HepG2 (cell line): ENCODE data around the gene LTBR. TPM values are rescaled to one million over a fixed set of nuclear protein-coding genes. Genes with fewer than 3 reads are reported as not detected.

ENCODE experiments used
- BRCA1 ChIP-seq: sonication (generic); formaldehyde crosslinking; IDR thresholded peaks from 2 replicates; pipeline ENCODE4 v1.4.0; 2020; ENCODE audit warnings: missing genetic modification reagents
- FOXJ3 ChIP-seq: sonication (generic); formaldehyde crosslinking; IDR thresholded peaks from 2 replicates; pipeline ENCODE4 v1.4.0; 2020; ENCODE audit warnings: missing genetic modification reagents, mild to moderate bottlenecking, borderline replicate concordance
- GPN1 ChIP-seq: sonication (generic); formaldehyde crosslinking; IDR thresholded peaks from 2 replicates; pipeline ENCODE4 v1.5.1; 2020; ENCODE audit warnings: missing genetic modification reagents, borderline replicate concordance
- KDM3A ChIP-seq: IDR thresholded peaks from 2 replicates; pipeline ENCODE4 v1.6.1; 2018; ENCODE audit warnings: low read depth, missing compliant biosample characterization
- KDM5A ChIP-seq: fragments of 200-600 bp; sonication (generic); IDR thresholded peaks from 2 replicates; pipeline ENCODE4 v1.7.0; 2018; ENCODE audit warnings: antibody characterized with exemption, mild to moderate bottlenecking, low read length, borderline replicate concordance
- PRMT3 ChIP-seq: sonication (generic); formaldehyde crosslinking; IDR thresholded peaks from 2 replicates; pipeline ENCODE4 v1.8.1; 2022; ENCODE audit warnings: low read depth, mild to moderate bottlenecking, moderate library complexity, missing genetic modification reagents, borderline replicate concordance
- SAP130 ChIP-seq: IDR thresholded peaks from 2 replicates; pipeline ENCODE4 v1.6.1; 2016; ENCODE audit warnings: low read depth
- SP5 ChIP-seq: IDR thresholded peaks from 2 replicates; pipeline ENCODE4 v1.6.1; 2016; ENCODE audit warnings: low read depth, borderline replicate concordance
- ZBTB25 ChIP-seq: IDR thresholded peaks from 2 replicates; pipeline ENCODE4 v1.6.1; 2018; ENCODE audit warnings: missing genetic modification reagents
- ZFP82 ChIP-seq: sonication (generic); formaldehyde crosslinking; IDR thresholded peaks from 2 replicates; pipeline ENCODE4 v1.5.1; 2020; ENCODE audit warnings: mild to moderate bottlenecking, missing genetic modification reagents, borderline replicate concordance
- ZNF225 ChIP-seq: sonication (generic); formaldehyde crosslinking; IDR thresholded peaks from 2 replicates; pipeline ENCODE4 v1.4.0; 2020; ENCODE audit warnings: mild to moderate bottlenecking, missing genetic modification reagents
- ZNF576 ChIP-seq: sonication (generic); formaldehyde crosslinking; IDR thresholded peaks from 2 replicates; pipeline ENCODE4 v1.4.0; 2020; ENCODE audit warnings: mild to moderate bottlenecking, missing genetic modification reagents
- ZNF616 ChIP-seq: sonication (generic); formaldehyde crosslinking; IDR thresholded peaks from 2 replicates; pipeline ENCODE4 v1.5.0; 2020; ENCODE audit warnings: low read depth, mild to moderate bottlenecking, missing genetic modification reagents
- polyA plus RNA-seq, 8 experiments: library from polyadenylated mRNA; depleted of rRNA in 3 of 8; stranded (reverse) in 7 of 8; unstranded in 1 of 8; fragments of >200 nt; fragmentation: Illumina TruSeq in 4 of 8; extraction: Trizol in 4 of 8; gene quantifications; 2 replicates each; pipeline versions ENCODE4 v1.2.1 to v1.2.3, GENCODE V29; 2011 to 2016; ENCODE audit warnings: low read depth in 4 of 8, missing spikeins in 1 of 8, mixed read lengths in 1 of 8; ENCODE audit not compliant: insufficient read depth in 1 of 8
- total RNA-seq, 5 experiments: library from RNA; depleted of rRNA; stranded (reverse); fragments of >200 nt; fragmentation: Illumina TruSeq; extraction: Trizol; gene quantifications; 2 replicates each; pipeline ENCODE4 v1.2.3, GENCODE V29; 2016; ENCODE audit warnings: low read depth in 1 of 5

The LTBR gene
- total and polyA plus RNA-seq, 2 of the 13 experiments (the other 11 are each of a cell fraction or from before 2014, with no cell fraction given): 31.4 to 34.8 TPM

GRCh38 chr12:6383572-6384498, at the start of gene LTBR (continued):
- TF ChIP-seq ZFP82 (CRISPR knock-in tag) (peak; percentile 96; the same call in 1 of the 2 replicates), KDM5A (no peak), SP5 (CRISPR knock-in tag) (peak; percentile 89), GPN1 (CRISPR knock-in tag) (no peak), PRMT3 (CRISPR knock-in tag) (0 out of 2 replicates have a peak, but pooled peaks have one; percentile 59), ZNF576 (peak; percentile 92), KDM3A (CRISPR knock-in tag) (peak; percentile 88; the same call in 1 of the 2 replicates), BRCA1 (CRISPR knock-in tag) (peak; percentile 46; the same call in 1 of the 2 replicates), ZNF616 (CRISPR knock-in tag) (peak; percentile 93; the same call in 1 of the 2 replicates), ZBTB25 (CRISPR knock-in tag) (peak; percentile 93), FOXJ3 (CRISPR knock-in tag) (no peak), SAP130 (CRISPR knock-in tag) (peak; percentile 97), ZNF225 (CRISPR knock-in tag) (peak; percentile 25; the same call in 1 of the 2 replicates)
